SK-N-MC (cell line): ENCODE data around the gene PROM2.

Experiments used
- EZH2 ChIP-seq: fragments of 200-600 bp; sonication (generic); IDR thresholded peaks from one replicate; pipeline ENCODE4 v1.6.1; 2017; ENCODE audit warnings: antibody characterized with exemption
- POLR2AphosphoS5 ChIP-seq: IDR thresholded peaks from 2 replicates; pipeline ENCODE4 v1.6.1; 2012; ENCODE audit warnings: mild to moderate bottlenecking, low read depth, low read length, borderline replicate concordance

DNA sequence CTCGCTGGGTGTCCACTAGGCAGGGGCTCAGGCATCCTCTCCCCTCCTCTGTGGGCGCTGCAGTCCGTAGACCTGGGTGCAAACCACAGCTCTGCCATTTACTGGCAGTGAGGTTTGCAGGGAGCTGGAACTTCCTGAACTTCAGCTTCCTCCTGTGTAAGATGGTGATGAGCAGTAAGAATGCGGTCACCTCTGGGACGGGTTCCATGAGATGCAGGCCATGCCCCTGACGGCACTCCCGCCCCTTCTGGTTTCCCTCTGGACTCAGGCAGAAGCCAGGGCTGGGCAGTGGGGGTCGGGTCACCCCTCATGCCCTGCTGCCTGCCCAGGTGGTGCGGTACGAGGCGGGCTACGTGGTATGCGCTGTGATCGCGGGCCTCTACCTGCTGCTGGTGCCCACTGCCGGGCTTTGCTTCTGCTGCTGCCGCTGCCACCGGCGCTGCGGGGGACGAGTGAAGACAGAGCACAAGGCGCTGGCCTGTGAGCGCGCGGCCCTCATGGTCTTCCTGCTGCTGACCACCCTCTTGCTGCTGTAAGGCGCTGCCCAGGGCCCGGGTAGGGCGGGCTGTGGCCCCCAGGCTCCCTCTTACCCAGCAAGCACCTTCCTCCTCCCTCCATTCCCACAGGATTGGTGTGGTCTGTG, 1.5 kb downstream of the PROM2 start:
- no peak for TF ChIP-seq POLR2AphosphoS5
- no peak for TF ChIP-seq EZH2
